Stimulated activated naive CD4-positive, alpha-beta T cell treated with Interleukin-2 at 50 U/mL for 16 hours (primary cell): ENCODE measurements around the gene GDI2.
A peak's percentile ranks its signal among the peaks of the same experiment; 100 is the strongest.
"Not testable (repeated sequence)": the region's sequence is repeated elsewhere in the genome, so short reads cannot be mapped to it uniquely, and the experiment has no call there.

Experiments
- DNase-seq: peaks from one replicate; lab custom pipeline; 2025; lab: John Stamatoyannopoulos, UW

GDI2 gene

DNA sequence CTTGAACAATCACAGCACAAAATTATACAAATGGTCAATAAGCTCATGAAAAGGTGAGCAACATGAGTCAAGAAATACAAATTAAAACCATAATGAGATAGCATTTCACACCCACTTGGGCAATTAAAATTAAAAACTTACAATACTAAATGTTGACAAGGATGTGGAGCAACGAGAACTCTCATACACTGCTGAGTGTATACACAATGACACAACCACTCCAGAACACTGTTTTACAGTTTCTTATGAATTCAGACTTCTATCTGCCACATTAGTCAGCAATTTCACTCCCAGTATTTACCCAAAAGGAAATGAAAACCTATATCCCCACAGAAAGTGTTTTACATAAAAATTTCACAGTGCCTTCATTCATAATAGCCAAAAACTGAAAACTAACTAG, 31.1 kb downstream of the GDI2 start:
- no peak for DNase-seq

DNA sequence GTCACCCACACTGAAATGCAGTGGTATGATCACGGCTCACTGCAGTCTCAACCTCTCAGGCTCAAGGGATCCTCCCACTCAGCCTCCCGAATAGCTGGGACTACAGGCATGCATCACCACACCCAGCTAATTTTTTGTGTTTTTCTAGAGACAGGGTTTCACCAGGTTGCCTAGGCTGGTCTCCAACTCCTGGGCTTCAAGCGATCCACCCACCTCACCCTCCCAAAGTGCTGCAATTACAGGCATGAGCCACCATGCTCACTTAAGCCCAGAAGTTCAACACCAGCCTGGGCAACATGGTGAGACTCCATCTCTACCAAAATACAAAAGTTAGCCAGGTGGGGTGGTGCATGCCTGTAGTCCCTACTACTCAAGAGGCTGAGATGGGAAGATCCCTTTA, 33.5 kb downstream of the GDI2 start:
- DNase-seq: no peak

DNA sequence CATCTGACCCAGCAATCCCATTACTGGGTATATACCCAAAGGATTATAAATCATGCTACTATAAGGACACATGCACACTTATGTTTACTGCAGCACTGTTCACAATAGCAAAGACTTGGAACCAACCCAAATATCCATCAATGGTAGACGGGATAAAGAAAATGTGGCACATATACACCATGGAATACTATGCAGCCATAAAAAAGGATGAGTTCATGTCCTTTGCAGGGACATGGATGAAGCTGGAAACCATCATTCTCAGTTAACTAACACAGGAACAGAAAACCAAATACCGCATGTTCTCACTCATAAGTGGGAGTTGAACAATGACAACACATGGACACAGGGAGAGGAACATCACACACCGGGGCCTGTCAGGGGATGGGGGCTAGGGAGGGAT, 35.5 kb downstream of the GDI2 start:
- not testable (repeated sequence) for DNase-seq

DNA sequence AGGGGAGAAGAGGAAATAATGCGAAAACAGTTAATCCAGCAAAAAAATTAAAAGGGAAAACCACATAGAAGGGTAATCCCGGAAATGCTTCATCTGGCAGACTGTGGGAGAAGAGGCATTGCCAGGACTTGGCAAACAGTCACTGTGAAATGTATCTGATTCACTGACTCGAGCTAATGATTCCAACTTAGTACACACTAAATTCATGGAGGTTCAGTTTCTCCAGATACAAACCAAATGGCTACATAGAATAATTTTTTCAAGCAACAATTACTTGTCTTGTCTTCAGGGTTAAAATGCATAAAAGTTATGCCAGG, 36.4 kb downstream of the GDI2 start:
- no peak for DNase-seq

DNA sequence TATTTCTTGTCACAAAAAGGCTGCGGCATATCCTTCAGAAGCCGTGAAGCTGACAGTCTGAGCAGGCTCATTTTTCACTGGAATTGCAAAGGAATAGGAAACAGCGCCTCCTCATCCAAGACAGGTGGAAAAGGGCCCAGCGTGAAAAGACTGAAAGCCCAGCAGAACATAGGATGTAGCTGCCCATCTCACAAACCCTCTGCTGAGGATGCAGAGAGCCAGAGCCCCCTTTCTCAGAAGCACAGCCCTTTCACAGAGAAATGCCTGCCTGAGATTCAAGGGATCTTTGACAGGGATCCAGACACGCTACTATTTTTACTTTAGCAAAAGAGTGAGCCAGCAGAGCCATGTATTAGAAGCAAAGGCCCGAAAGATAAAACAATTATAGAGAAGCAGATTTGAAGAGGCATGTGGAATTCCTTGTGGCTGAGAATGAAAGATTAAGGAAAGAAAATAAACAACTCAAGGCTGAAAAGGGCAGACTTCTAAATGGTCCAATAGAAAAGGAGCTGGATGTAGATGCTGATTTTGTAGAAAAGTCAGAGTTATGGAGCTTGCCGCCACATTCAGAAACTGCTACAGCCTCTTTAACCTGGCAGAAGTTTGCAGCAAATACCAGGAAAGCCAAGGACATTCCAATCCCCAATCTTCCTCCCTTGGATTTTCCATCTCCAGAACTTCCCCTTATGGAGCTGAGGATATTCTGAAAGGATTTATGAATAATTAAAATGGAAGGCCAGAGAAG, 36.9 kb downstream of the GDI2 start:
- no peak for DNase-seq

DNA sequence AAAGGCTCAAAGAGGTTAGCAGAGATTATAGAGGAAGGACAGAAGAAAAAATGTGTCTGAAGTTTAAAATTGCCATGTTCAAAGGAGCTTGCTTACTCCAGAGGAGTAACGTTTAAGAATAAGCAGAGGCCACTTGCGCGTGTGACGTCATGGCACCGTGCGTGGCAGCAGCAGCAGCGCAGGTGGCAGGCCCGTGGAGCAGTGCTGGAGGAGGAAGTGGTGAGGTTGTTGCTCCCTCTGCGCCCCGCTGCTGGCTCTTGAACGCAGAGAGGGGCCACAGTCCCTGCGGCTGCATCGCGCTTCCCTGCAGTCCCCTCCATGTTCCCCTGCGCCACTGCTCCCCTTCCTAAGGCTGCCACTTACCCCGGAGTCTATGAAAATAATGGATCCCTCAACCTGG, 37.5 kb downstream of the GDI2 start:
- DNase-seq: peak; percentile 68

DNA sequence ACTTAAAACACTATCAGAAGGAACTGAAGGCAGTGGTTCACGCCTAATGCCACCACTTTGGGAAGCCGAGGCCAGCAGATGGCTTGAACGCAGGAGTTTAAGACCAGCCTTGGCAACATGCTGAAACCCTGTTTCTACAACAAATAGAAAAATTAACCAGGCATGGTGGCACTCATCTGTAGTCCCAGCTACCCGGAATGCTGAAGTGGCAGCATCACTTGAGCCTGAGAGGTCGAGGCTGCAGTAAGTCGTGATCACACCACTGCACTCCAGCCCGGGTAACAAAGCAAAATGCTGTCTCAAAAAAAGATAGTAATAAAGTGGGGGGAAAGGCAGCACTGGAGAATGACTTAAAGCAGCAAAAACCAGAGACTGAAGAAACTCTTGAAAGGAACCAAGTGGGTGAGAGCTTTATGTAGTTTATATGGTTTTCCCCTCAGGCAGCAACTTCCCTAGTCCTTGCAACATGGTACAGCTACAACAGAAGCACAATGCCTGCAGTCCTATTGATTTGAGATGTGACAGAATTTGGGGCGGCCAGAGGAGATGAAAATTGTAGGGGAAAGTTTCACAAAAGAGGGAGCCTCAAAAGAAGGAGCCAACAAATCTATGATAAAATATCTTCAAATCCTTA, 38.1 kb downstream of the GDI2 start:
- DNase-seq: no peak

DNA sequence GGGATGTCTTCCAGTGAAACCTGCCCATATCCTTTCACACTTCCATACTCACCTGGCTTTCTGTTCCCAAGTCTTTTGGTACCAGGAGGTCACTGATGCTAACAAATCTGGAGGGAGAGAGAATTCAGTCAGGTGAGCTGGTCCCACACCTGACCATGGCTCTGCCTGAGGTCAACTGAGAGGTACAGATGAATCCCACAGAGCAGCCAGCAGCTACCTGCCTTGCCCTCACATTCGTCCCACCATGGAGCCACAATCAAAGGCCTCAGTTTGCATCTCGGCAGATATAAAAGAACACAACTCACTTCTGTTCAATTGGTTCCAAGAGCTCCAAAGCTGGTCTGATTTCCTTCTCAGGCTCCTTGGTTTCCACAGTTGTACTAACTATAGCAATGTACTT, 47.0 kb downstream of the GDI2 start:
- no peak for DNase-seq

DNA sequence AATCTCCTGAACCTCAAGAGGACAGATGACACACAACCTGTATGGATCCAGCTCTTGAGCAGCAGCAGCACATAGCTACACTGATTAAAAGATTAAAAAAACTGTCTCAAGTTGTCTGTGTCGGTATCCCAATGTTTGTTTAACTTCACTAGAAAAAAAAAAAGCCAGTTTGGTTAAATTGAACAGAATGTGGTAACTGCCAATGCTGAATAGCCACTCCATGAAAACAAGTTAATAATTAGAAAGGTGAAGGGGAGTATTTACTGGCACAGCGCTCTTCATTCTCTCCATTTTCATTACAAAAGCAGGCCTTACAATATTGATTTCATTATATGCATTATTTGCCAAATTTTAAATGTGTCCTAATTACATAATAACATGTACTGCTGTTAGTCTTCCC, 47.6 kb downstream of the GDI2 start:
- DNase-seq: no peak

DNA sequence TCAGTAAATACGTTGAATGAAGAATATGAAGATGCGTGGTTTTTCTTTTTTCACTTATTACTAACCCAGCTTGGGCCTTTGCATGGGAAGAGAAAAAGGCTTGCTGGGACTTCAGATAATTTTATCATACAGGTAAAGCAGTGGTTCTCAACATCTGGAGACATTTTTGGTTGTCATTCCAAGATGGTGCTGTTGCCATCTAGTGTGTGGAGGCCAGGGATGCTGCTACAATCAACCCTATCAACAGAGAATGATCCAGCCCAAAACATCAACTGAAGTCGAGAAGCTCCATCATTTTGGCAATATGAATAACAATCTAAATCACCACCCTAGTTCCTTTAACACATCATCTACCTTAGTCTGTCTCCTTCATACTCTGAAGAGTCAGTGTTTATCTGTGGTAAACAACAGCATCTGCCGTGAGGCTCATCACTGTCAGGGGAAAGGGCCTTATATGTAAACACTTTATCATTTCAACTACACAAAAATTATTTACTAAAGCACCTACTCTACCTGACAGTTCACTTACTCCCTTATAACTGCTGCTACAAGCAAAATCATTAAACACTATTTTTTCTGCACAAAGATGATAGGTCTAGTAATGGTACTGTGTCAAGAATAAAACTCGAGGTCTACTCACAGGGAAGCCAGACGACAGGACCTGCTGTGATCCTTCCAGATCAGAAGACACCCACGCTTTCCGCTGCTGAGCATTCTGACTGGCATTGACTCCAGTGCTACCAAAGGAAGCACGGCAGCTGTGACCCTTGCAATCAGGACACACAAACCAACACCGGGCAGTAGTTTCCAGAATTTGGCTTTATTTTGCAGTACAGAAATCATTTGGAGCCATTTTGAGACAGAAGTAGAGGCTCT, 48.6 kb downstream of the GDI2 start:
- DNase-seq: no peak

DNA sequence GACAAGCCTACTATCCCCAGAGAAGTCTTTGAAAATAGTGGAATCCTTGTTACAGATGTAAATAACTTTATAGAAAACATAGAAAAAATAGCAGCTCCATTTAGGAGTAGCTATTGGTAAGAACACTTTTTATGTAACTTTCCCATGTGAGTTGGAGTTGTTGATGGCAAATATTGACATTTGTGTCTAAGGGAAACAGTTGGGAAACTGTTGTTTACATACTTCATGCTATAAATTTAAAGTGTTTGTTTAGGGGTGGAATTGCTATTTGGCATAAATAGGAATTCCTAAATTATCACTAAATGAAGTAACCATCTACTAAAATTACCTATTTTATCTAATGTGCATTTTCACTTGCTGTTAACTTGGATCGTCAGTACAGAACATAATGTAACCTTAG, 50.7 kb downstream of the GDI2 start:
- DNase-seq: no peak

DNA sequence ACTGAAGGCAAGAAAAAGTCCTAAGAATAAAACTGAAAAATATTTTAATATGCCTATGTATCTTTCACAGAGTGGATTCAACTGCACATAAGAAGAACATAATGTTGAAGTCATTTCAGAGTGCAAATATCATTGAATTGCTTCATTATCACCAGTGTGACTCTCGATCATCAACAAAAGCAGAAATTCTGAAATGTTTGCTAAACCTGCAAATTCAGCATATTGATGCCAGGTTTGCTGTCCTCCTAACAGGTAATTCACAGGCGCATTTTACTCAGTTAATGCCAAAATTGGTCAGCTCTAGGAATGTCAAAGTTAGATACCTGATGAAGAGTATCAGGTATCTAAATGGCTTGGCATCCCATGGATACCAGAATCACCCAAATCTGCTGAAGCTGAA, 52.0 kb downstream of the GDI2 start:
- DNase-seq: no peak

DNA sequence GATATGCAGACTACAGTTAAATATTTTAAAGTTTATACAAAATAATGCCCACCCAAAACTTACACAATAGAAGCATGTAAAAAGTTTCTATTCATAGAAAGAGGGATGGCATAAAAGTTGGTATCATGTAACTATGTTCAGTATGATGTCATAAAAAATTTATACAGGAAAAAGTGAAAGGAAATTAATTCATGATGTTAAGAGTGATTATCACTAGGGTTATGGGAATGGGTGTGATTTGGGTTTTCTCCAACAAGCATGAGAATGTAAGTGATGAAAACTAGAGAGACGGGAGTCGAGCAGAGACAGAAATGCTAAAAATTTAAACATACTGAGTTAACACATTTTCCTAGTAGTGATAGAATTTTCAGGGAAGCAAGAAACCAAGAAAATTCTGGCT, 52.7 kb downstream of the GDI2 start:
- DNase-seq: no peak

DNA sequence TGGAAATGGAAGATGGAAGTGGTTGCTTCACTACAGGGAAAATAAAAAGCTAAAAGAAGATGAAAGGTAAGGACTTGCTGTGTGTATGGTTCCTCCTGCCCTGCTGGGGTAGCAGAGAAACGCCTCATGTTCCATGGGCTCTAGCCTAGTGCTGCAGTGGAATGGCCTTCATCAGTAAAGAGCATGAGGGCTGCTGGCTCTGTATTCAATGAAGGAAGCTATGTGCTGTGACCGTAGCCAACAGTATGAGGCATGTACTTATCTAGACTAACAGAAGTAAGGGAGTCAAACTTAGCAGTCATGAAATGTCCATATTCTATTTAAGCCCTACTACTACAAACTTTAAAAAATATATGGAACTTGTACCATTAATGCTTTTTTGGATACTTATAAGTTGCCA, 54.3 kb downstream of the GDI2 start:
- no peak for DNase-seq

DNA sequence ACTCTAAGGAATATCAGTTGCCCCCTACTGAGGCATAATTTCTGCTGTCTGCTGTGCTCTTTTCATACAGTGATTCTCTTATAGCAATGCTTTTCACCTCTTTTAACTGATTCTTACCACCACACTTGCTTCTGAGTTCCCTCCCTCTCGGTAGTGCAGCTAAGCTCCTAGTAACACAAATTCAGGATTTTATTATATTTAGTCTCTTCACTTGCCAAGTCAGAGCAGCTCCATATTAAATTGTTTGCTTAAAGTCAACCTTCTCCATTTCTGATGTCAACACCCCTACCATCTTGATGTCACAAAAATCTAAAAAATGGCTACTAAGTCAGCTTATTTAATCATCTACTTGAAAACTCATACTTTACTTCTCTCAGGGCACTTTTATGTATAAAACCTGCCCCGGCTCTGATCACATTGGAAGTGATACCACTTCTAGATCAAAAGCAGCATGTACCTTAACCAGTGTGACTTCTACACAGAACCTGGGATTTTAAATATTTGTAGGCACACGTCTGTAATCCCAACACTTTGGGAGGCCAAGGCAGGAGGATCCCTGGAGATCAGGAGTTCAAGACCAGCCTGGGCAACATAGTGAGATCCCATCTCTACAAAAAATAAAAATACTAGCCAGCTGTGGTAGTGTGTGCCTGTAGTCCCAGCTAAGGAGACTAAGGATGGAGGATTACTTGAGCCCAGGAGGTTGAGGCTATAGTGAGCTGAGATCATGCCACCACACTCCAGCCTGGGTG, 55.3 kb downstream of the GDI2 start:
- DNase-seq: no peak

DNA sequence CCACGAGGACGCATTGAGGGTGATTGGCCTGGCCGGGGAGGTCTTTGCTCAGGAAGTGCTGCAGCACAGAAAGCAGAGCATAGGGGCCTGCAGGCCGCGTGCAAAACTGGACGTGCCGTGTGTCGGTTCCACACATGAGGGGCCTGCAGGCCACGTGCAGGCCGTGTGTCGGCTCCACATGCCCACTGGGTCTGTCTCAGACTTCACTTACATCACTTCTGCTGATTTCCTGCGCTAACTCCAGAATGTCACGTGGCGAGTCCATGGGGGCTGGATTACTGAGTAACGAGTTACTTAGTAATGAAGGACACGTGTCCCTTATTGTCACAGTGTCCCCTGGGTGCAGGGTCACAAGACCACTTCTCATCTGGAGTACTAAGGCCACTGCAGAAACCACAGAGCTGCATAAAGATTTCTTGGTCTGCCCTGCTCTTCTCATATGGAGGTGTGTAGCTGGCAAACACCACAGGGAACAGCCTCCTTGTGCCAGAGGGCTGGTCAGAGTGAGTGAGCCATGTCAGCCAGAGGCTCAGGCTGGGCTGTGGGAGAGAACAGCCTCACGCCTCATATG, 60.8 kb downstream of the GDI2 start:
- no peak for DNase-seq

DNA sequence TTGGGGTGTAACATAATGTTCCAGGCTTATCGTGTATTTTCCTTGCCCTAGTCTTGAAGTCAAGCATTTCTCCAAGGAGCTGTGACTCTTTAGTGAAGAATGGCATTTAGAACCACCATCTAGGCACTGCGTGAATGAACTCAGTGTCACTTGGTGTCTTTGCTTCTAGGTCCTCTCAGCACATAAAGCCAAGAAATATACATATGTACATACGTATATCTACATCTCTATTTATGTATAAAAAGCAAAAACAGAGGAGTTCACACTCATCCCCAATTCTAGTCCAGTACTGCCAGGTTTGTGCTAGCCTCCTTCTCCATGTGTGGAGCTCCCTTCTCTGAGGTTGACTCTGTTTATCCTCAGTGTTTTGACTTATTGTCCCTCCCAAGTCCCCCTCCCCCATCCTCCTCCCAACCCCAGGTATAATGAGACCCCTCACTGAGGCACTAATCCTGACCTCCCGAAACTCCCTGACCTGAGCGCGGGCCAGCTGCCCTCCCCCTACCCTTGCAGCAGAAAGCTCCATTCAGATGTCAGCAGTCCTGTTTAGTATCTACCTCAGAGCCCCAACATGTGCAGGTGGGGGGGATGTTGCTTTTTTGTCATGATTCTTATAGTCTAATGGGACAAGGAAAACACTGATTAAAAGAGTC, 61.5 kb downstream of the GDI2 start:
- DNase-seq: no peak

DNA sequence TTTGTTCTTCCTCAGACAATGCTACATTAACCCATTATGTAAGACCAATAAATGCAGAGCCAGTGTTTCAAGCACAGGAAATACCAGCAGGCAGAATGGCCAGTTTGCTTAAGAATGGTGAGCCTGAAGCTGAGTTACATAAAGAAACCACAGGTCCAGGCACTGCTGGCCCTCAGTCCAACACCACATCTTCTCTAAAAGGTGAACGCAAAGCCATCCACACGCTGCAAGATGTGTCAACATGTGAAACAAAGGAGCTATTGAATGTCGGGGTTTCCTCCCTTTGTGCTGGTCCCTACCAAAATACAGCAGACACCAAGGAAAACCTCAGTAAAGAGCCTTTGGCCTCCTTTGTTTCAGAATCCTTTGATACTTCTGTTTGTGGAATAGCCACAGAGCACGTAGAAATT, 64.8 kb downstream of the GDI2 start:
- no peak for DNase-seq

DNA sequence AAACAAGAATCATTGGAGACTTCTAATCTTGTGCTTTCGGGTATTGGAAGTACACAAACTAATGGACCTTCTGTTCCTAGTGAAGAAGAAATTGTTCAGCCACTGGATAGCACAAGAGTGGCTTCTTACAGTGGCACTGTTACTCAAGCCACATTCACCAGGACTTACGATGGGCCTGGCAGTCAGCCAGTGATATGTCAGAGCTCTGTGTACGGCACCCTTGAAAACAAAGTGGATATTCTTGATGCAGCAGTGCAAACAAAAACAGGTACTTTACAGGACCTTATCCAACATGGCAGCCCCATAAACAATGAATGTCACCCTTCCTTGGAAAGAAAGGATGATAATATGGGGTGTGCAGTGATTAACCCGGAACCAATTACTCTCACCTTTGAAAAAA, 67.0 kb downstream of the GDI2 start:
- DNase-seq: no peak

DNA sequence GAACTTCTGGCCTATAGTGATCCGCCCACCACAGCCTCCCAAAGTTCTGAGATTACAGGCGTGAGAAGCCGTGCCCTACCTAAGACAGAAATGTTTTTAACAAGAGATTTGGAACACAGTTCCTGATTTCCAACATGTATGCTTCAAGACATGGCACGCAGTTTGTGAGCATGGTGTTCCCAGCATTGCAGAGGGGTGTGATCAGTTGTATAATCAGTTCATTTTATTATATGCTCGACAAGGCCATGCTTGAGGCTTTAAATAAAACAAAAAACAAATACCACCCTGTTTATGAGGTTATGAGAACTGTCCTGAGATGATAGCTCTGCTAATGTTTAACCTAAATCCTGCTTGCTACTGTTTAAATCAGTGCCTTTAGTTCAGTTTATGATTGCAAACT, 68.4 kb downstream of the GDI2 start:
- DNase-seq: no peak

DNA sequence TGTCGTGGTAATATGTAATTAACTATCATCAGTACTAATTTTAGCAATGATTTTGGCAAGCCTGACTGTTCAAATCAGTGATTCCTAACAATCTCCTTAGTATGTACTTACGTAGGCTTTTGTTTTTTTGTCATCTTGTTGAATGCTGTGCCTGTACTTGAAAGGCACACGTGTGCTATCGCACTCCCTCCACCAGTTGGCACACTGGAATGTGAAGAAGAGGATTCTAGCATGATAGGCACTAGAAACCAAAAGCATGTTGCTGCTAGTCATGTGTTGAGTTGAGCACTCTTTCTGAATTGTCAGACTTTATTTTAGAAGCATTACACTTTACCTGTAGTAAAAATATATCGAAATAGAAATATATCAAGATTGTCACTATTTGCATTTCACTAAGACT, 69.5 kb downstream of the GDI2 start:
- no peak for DNase-seq

DNA sequence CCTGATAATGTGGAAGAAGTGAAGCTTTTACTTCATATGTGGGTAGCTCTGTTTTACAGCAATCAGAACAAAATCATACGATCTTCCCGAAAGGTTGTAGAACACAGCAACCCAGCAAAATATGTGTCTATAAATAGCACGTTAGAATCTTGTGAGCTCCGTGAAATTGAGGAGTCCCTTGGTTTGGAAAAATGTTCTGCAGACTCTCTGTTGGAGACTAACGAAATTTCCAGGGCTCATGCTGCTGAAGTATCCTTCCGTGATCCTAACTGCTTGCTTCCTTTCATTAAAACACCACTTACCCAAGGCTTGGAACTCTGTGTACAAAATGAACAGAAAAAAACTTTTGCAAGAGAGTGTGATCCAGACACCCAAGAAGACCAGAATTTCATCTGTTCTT, 71.1 kb downstream of the GDI2 start:
- no peak for DNase-seq
